ENCODE results near the gene KRTAP5-3.
"Not testable (repeated sequence)": the region's sequence is repeated elsewhere in the genome, so short reads cannot be mapped to it uniquely, and the experiment has no call there.

The KRTAP5-3 gene

DNA sequence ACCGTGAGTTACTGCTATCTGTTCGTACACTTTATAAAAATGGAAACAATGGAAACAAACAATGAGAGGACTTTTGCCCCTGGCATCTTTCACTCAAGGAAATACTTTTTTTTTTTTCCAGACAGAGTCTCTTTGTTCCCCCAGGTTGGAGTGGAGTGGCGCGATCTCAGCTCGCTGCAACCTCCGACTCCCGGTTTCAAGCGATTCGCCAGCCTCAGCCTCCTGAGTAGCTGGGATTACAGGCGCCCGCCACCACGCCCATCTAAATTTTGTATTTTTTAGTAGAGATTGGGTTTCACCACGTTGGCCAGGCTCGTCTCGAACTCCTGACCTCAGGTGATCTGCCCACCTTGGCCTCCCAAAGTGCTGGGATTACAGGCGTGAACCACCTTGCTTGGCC is 32.5 kb downstream of the KRTAP5-3 start:
- not testable (repeated sequence) for DNase-seq

DNA sequence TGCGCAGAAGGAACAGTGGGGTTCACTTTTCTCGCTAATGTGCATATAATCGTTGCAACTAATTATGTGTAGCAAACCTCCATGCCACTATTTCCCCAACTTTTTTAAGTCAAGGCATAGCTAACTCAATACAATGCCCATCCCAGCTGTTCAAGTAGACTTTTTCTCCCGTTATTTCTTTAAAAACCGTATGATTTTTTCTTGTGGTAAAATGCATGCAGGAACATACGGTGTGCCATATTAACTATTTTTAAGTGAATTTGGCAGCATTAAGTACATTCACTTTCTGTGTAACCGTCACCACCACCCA is 33.4 kb downstream of the KRTAP5-3 start:
- DNase-seq = no peak

DNA sequence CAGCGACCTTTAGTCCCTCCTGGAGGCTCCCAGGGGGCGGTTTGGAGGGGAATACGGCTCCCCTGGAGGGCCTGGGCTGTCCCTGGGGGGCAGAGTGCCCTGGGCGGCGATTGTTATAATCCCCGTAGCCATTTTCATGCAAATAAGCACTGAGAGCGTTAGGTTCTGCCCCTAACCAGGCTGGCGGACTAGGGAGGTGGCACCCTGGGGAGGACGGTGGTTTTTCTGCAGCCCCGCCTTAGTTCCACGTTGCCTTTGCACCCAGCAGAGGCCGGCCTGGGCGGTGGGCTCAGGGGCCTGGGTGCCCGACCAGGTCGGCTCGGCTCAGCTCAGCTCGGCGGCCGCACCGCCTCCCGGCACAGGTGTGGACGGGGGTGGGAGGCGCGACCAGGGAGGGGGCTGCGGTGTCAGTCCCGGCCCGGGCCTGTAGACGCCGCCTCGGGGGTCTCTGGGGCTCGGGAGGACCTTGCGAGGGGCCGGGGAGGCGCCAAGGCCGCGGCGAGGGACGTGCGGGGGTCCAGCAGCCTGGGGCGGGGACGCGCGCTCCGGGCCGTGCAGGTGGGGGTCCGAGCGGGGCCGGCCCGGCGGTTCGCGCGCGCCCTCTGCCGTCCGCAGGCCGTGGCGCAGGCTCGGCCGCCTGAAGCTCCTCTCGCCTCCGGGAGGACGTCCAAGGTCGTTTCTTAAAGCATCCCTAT is 33.9 kb downstream of the KRTAP5-3 start:
- DNase-seq = peak; percentile 66

- no peak for DNase-seq
Measured at GRCh38 chr11:1573903-1574237, 34.4 kb downstream of the KRTAP5-3 start.

DNA sequence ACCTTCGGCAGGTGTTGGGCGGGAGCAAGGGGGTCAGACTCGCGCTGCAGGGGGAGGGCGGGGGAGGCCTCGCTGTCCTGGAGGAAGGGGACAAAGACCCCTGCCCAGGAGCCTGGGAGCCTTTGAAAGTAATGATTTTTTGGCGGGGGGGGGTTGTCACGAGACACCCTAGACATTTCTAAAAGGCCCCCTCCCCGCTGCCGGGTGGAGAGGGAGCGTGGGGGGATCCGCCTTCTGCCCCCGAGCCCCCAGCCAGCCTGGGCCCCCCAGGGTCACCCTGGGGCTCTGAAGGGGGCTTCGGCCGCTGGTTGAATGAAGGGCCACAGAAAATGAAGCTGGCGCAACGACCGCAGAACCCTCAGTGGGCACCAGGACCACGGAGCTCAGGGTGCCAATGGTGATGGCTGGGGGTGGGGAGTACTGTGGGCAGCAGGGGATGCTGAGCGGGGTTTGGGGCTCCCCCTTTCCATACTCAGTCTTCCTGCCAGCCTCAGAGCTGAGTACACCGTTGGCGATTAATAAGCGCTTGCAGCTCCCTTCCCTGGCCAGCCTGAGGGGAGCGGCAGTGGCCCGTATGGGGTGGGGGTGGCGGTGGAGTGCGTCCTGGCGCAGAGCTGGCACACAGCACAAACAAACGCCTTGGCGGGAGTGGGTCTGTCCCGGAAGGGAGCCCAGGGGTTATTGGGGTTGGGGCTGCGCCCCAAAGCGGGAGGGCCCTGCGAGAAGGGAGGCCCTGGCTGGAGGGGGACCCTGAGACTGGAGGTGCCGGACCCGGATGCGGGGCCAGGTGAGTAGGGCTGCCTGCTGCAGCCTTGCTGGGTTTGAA is 35.0 kb downstream of the KRTAP5-3 start:
- peak; percentile 48 for DNase-seq

- peak; percentile 95 for DNase-seq
Measured at GRCh38 chr11:1572197-1573076, 35.8 kb downstream of the KRTAP5-3 start, which contains the start of gene DUSP8. DUSP8 (minus strand) TSS chr11:1572271; CDS start chr11:1565826, 6,445 bp downstream.

GRCh38 chr11:1571760-1572196 is 36.5 kb downstream of the KRTAP5-3 start:
- no peak for DNase-seq

GRCh38 chr11:1570896-1571759 is 37.1 kb downstream of the KRTAP5-3 start:
- DNase-seq = no peak

DNA sequence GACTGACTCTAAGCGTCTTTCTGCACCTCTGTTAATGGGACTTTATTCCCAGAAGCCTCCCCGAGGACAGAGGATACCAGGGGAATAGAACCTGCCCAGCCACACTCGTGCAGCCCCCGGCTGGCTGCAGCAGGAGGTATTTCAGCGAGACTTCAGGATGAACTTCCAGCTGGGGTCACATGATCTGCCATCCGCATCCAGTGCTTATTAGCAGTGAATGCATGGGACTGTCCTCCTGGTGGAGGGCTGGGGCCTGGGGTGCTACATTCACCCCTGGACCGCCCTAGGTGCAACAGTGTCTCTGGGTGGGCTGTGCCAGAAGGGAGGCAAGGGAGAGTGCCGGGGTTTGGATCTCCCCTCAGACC is 37.8 kb downstream of the KRTAP5-3 start:
- DNase-seq = no peak

DNA sequence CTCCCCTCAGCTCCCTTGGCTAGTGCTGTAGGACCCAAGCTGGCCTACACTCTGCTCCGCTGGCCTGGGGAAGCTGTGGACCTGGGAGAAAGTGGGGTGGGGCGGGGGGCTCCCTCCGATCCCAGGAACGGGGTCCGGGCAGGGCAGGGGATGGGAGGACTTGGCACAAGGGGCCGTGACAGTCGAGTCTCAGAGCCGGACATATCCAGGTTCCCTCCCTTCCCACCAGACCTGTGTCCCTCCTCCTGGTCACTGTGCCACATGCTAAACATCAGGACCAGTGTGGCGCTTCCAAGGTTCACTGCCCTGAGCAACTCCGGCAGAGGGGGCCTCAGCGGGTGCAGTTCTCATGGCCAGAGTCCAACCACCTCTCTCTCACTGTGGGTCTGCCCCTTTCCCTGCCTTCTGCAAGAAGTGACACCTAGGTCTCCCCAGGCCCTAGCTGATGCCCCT is 38.2 kb downstream of the KRTAP5-3 start:
- DNase-seq = no peak

- DNase-seq = no peak
Measured at GRCh38 chr11:1569251-1569780, 38.9 kb downstream of the KRTAP5-3 start.

GRCh38 chr11:1568441-1568911 is 39.8 kb downstream of the KRTAP5-3 start:
- DNase-seq = no peak

GRCh38 chr11:1567721-1568100 is 40.6 kb downstream of the KRTAP5-3 start:
- DNase-seq = no peak

- DNase-seq = no peak
Measured at GRCh38 chr11:1567052-1567720, 41.1 kb downstream of the KRTAP5-3 start.

DNA sequence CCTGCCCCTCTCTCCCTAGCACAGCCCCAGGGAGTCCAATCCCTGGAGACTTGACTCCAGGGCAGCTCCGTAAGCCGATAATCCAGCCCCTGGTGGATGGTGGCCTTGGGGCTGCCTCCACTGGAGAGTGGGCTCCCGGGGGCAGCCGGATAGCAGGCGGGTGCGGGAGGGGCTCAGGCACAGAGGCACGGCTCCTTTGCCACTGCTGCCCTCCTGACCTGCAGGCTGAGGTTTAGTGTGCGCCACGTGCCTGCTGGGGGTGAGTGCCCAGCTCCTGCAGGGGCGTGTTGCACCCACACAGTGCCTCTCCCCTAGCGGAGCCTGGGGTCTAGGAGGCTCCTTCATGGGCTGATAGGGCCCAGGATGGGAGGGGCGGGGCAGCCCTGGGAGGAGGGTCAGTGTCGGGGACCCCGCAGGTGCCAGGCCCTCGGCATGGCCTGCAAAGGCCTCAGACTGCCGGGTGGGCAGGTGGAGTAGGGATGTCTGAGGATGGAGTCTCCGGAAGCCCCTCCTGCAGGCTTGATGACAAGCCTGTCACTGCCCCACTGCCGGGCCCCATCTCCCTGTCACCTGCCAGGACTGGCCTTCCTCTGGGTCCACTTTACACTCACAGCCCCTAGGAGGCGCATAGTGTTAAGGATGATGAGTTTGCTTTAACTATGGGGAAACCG is 41.7 kb downstream of the KRTAP5-3 start:
- DNase-seq = no peak

DNA sequence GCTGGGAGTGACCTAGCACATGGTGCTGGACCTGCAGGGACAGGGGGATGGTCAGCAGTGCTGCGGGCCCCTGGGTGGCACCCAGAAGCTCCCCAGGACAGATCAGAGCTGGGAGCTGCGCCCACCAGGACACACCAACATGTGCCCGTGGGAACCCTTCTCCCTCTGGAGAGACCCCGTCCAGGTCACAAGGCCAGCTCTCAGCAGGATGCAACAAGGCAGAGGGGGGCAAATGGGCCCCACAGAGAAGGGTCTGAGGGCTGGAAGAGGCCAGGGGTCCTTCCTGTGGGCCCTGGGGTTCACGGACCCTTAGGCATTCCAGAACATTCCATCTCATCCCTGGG is 42.4 kb downstream of the KRTAP5-3 start:
- no peak for DNase-seq

DNA sequence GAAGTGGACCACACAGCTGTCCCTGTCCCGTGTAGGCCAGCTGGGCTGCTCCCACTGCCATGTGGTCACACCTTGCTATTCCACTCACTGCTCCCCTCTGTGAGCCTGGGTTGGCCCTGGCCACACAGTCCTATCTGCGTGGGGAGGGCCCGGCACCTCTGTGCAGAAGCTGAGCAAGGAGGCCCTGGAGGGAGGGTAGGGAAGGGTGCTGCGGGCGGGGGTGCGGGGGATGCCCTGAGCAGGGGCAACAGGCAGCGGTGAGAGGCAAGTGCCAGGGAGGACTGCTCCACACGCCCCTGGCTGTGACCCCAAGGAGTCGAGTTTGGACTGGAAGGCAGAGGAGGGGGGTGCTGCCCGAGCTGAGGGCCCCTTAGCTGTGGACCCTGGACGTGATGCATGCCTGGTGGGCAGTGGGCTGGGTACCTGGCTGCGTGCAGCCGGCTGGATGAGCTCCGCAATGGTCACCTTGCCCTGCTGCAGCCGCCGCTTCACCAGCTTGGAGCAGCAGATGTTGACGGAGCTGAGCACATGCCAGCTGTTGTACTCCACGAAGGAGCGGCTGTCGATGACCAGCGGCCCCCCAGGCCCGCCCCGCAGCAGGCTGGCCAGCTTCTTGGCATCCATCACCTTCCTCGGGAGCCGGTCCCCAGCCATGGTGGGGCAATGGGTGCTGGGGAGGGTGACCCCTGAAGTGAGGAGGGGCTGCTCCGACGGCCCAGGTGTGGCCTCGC is 42.9 kb downstream of the KRTAP5-3 start:
- DNase-seq = no peak

GRCh38 chr11:1564535-1565172 is 43.6 kb downstream of the KRTAP5-3 start:
- no peak for DNase-seq

DNA sequence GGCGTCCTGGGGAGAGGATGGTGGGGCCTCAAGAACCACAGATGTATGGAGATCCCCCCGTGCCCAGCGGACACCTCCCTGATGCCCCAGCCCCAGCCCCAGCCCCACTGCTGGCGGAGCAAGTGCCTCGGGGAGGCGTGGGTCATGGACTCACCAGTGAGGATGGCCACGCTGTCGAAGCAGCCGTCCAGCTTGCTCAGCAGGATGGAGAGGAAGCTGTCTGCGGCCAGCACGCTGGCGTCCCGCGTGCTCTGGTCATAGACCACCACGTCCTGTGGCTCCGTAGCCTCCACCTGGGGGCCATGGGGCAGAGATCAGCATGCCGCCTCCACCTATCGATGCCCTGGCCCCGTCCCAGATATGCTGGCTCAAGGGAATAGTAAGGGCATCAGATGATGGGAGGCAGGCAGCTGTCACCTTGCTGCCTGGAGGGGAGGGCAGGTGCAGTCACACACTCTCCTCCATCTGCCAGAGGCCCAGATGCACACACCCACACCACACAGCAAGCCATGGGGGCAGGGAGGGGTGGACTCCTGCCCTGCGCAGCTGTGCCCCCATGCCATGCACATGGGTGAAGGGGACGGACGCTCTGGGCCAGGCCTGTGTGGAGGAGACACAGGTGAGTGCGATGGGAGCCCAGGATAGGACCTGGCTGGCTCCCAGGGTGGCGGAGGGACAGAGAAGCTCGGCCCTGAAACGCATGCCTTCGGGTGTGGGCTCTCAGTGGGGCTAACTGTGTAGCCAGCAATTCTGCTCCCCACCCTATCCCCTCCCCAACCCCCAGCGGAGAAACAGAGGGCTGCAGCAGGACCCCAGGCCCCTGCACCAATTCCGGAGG is 44.3 kb downstream of the KRTAP5-3 start:
- DNase-seq = no peak

Measured in central memory CD4-positive, alpha-beta T cell (primary cell).